ENCODE results near the gene NAGS. TPM values are rescaled to one million over a fixed set of nuclear protein-coding genes. Genes with fewer than 3 reads are reported as not detected.

NAGS gene
- total and polyA plus RNA-seq, 2 donors (not counting 1 experiment from before 2014, with no cell fraction given) = 0.58 to 7.4 TPM

- H3K4me1 ChIP-seq (ENCODE audit: control insufficient read depth, extremely low read depth, insufficient read depth, low read length) = peaks cover 13% of the 10 kb centered on the region
- H3K27me3 ChIP-seq (ENCODE audit: control insufficient read depth, insufficient read depth, low read length) = no peaks in the 10 kb centered on the region
- no peaks in the 10 kb centered on the region for H4K20me1 ChIP-seq (ENCODE audit: control insufficient read depth, extremely low read depth, insufficient read depth, low read length)
- H3K36me3 ChIP-seq (ENCODE audit: control insufficient read depth, insufficient read depth, low read length) = peaks cover 5% of the 10 kb centered on the region
- TF ChIP-seq CTCF (conservative IDR thresholded peaks at IDR 0.05 in 1 of 2, IDR thresholded peaks at IDR 0.05 in 1 of 2; ENCODE audit: low read depth in 1 of 2, low read length in 2 of 2) (no peak), EZH2 (IDR thresholded peaks at IDR 0.05; ENCODE audit: low read length, missing control alignments) (no peak)
- H3K27ac ChIP-seq (ENCODE audit: insufficient read depth, low read length) = no peak overlapping the region
- H3K79me2 ChIP-seq (ENCODE audit: control insufficient read depth, insufficient read depth, low read length) = no peaks in the 10 kb centered on the region
- peak overlapping the region in 2 of 4 experiments; percentile 67 to 79 for H3K4me3 ChIP-seq (replicated peaks in 1 of 4; ENCODE audit: control extremely low read depth in 1 of 4, insufficient read depth in 1 of 4, low read depth in 3 of 4, low read length in 4 of 4)
- DNase-seq (ENCODE audit: low read depth in 2 of 2) = no peak
- H3K9me3 ChIP-seq (ENCODE audit: control insufficient read depth, insufficient read depth, low read depth, low read length) = no peaks in the 10 kb centered on the region
- H2AFZ ChIP-seq (ENCODE audit: low read length) = no peak overlapping the region
- no peak overlapping the region for H3K9ac ChIP-seq (ENCODE audit: insufficient read depth, low read length)
- H3K4me2 ChIP-seq (ENCODE audit: extremely low read depth, insufficient read depth, low read length) = peak overlapping the region; percentile 93
These were observed 3.9 kb downstream of the NAGS start for GRCh38 chr17:44008205-44008909.

- Histone ChIP-seq H2AFZ (ENCODE audit: low read length) (no peak overlapping the region), H3K9ac (ENCODE audit: insufficient read depth, low read length) (no peak overlapping the region), H3K79me2 (ENCODE audit: control insufficient read depth, insufficient read depth, low read length) (peaks cover 2% of the 10 kb centered on the region), H3K4me1 (ENCODE audit: control insufficient read depth, extremely low read depth, insufficient read depth, low read length) (peaks cover 17% of the 10 kb centered on the region), H3K9me3 (ENCODE audit: control insufficient read depth, insufficient read depth, low read depth, low read length) (no peaks in the 10 kb centered on the region), H3K36me3 (ENCODE audit: control insufficient read depth, insufficient read depth, low read length) (peaks cover 5% of the 10 kb centered on the region), H3K4me2 (ENCODE audit: extremely low read depth, insufficient read depth, low read length) (peak overlapping the region; percentile 27), H3K27me3 (ENCODE audit: control insufficient read depth, insufficient read depth, low read length) (no peaks in the 10 kb centered on the region), H4K20me1 (ENCODE audit: control insufficient read depth, extremely low read depth, insufficient read depth, low read length) (no peaks in the 10 kb centered on the region), H3K27ac (ENCODE audit: insufficient read depth, low read length) (no peak overlapping the region), H3K4me3 (replicated peaks in 1 of 4; ENCODE audit: control extremely low read depth in 1 of 4, insufficient read depth in 1 of 4, low read depth in 3 of 4, low read length in 4 of 4) (no peak overlapping the region)
- TF ChIP-seq EZH2 (IDR thresholded peaks at IDR 0.05; ENCODE audit: low read length, missing control alignments) (no peak), CTCF (conservative IDR thresholded peaks at IDR 0.05 in 1 of 2, IDR thresholded peaks at IDR 0.05 in 1 of 2; ENCODE audit: low read depth in 1 of 2, low read length in 2 of 2) (no peak)
- DNase-seq (ENCODE audit: low read depth in 2 of 2) = peak; percentile 14 to 96
These were observed 6.7 kb downstream of the NAGS start for GRCh38 chr17:44010966-44011647.

- no peak for TF ChIP-seq CTCF (conservative IDR thresholded peaks at IDR 0.05 in 1 of 2, IDR thresholded peaks at IDR 0.05 in 1 of 2; ENCODE audit: low read depth in 1 of 2, low read length in 2 of 2)
- no peak for TF ChIP-seq EZH2 (IDR thresholded peaks at IDR 0.05; ENCODE audit: low read length, missing control alignments)
- Histone ChIP-seq H3K4me3 (replicated peaks in 1 of 4; ENCODE audit: control extremely low read depth in 1 of 4, insufficient read depth in 1 of 4, low read depth in 3 of 4, low read length in 4 of 4) (no peak overlapping the region), H3K27ac (ENCODE audit: insufficient read depth, low read length) (no peak overlapping the region), H3K4me2 (ENCODE audit: extremely low read depth, insufficient read depth, low read length) (no peak overlapping the region), H4K20me1 (ENCODE audit: control insufficient read depth, extremely low read depth, insufficient read depth, low read length) (no peaks in the 10 kb centered on the region), H3K9ac (ENCODE audit: insufficient read depth, low read length) (no peak overlapping the region), H3K9me3 (ENCODE audit: control insufficient read depth, insufficient read depth, low read depth, low read length) (no peaks in the 10 kb centered on the region), H3K36me3 (ENCODE audit: control insufficient read depth, insufficient read depth, low read length) (peaks cover 5% of the 10 kb centered on the region), H3K27me3 (ENCODE audit: control insufficient read depth, insufficient read depth, low read length) (no peaks in the 10 kb centered on the region), H2AFZ (ENCODE audit: low read length) (no peak overlapping the region), H3K79me2 (ENCODE audit: control insufficient read depth, insufficient read depth, low read length) (peaks cover 2% of the 10 kb centered on the region), H3K4me1 (ENCODE audit: control insufficient read depth, extremely low read depth, insufficient read depth, low read length) (peaks cover 17% of the 10 kb centered on the region)
- DNase-seq (ENCODE audit: low read depth in 2 of 2) = no peak
These were observed 7.5 kb downstream of the NAGS start for GRCh38 chr17:44011876-44012275.
